ENCODE results near the gene GALNTL6.

Gene GALNTL6

GRCh38 chr4:172760512-172760911 lies 947.3 kb downstream of the GALNTL6 start:
- Histone ChIP-seq H3K4me1 (no peaks in the 10 kb centered on the region), H3K36me3 (no peaks in the 10 kb centered on the region), H3K27me3 (no peaks in the 10 kb centered on the region), H3K4me3 (ENCODE audit: low read depth, low read length) (no peak overlapping the region), H3K9me3 (no peaks in the 10 kb centered on the region)
- no peak for TF ChIP-seq CTCF (IDR thresholded peaks at IDR 0.05; ENCODE audit: low read depth, low read length)
- no peak for DNase-seq

- no peaks in the 10 kb centered on the region for H3K36me3 ChIP-seq
- no peak for TF ChIP-seq CTCF (IDR thresholded peaks at IDR 0.05; ENCODE audit: low read depth, low read length)
- no peaks in the 10 kb centered on the region for H3K9me3 ChIP-seq
- H3K4me3 ChIP-seq (ENCODE audit: low read depth, low read length) = no peak overlapping the region
- H3K4me1 ChIP-seq = no peaks in the 10 kb centered on the region
- H3K27me3 ChIP-seq = no peaks in the 10 kb centered on the region
- no peak for DNase-seq
Observed at GRCh38 chr4:172762895-172763294, 949.7 kb downstream of the GALNTL6 start.

GRCh38 chr4:172770787-172771186 lies 957.6 kb downstream of the GALNTL6 start:
- H3K4me3 ChIP-seq (ENCODE audit: low read depth, low read length) = no peak overlapping the region
- TF ChIP-seq CTCF (IDR thresholded peaks at IDR 0.05; ENCODE audit: low read depth, low read length) = no peak
- no peaks in the 10 kb centered on the region for H3K36me3 ChIP-seq
- H3K27me3 ChIP-seq = no peaks in the 10 kb centered on the region
- no peaks in the 10 kb centered on the region for H3K9me3 ChIP-seq
- no peaks in the 10 kb centered on the region for H3K4me1 ChIP-seq
- no peak for DNase-seq

- H3K4me1 ChIP-seq = no peaks in the 10 kb centered on the region
- H3K9me3 ChIP-seq = no peaks in the 10 kb centered on the region
- H3K4me3 ChIP-seq (ENCODE audit: low read depth, low read length) = no peak overlapping the region
- DNase-seq = no peak
- no peaks in the 10 kb centered on the region for H3K36me3 ChIP-seq
- TF ChIP-seq CTCF (IDR thresholded peaks at IDR 0.05; ENCODE audit: low read depth, low read length) = no peak
- no peaks in the 10 kb centered on the region for H3K27me3 ChIP-seq
Observed at GRCh38 chr4:172772781-172773180, 959.6 kb downstream of the GALNTL6 start.

GRCh38 chr4:172776203-172776861 lies 963.1 kb downstream of the GALNTL6 start:
- no peak for DNase-seq

More at GRCh38 chr4:172776203-172776861, 963.1 kb downstream of the GALNTL6 start:
- H3K4me1 ChIP-seq = no peaks in the 10 kb centered on the region
- no peak overlapping the region for H3K4me3 ChIP-seq (ENCODE audit: low read depth, low read length)
- no peaks in the 10 kb centered on the region for H3K27me3 ChIP-seq
- H3K9me3 ChIP-seq = no peaks in the 10 kb centered on the region
- TF ChIP-seq CTCF (IDR thresholded peaks at IDR 0.05; ENCODE audit: low read depth, low read length) = no peak
- no peaks in the 10 kb centered on the region for H3K36me3 ChIP-seq

Data from BE2C (cell line).